ENCODE results near the gene EPAS1.

Gene EPAS1

GRCh38 chr2:46421361-46421760, 124.2 kb downstream of the EPAS1 start:
- H3K9me3 ChIP-seq (ENCODE audit: low read length) = peaks cover 1% of the 10 kb centered on the region
- H3K36me3 ChIP-seq (ENCODE audit: insufficient read depth, low read length) = no peaks in the 10 kb centered on the region

DNA sequence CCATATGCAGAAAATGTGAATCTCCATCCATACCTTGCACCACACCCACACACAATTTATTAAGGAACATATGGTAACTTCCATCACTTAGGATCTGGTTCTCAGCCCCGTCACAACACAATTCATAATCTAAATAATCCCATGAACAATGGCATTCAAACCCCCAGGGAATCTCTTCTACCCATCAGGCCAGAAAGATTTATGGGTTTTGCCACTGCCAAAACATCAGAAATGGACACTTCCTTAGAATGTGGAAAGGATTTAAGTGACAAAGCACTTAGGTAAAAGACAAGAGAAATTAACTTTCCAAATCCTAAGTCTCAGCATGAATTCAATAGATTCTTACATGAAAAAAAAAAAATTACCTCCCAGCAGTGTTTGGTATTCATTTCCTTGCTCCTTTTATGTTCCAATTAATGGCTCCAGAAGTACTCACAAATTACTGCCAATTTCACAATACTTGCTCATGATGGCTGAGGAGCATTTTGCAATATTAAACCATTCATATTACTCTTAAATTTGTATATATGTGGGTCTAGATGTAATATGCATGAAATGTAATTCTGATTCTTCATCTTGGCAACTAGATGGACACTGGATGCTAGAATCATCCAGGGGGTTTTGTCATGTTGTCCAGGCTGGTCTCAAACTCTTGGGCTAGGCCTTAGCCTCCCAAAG, 125.6 kb downstream of the EPAS1 start:
- H3K27me3 ChIP-seq (ENCODE audit: insufficient read depth, low read length) = no peaks in the 10 kb centered on the region
- no peaks in the 10 kb centered on the region for H3K36me3 ChIP-seq (ENCODE audit: insufficient read depth, low read length)
- H3K9me3 ChIP-seq (ENCODE audit: low read length) = peaks cover 1% of the 10 kb centered on the region
- no peak overlapping the region for H2AFZ ChIP-seq (ENCODE audit: low read depth, low read length)
- no peak overlapping the region for H3K4me3 ChIP-seq (ENCODE audit: low read length)
- no peaks in the 10 kb centered on the region for H3K4me1 ChIP-seq (ENCODE audit: insufficient read depth, low read length)

More at GRCh38 chr2:46421361-46421760, 124.2 kb downstream of the EPAS1 start:
- Histone ChIP-seq H3K4me3 (ENCODE audit: low read length) (no peak overlapping the region), H2AFZ (ENCODE audit: low read depth, low read length) (no peak overlapping the region), H3K27me3 (ENCODE audit: insufficient read depth, low read length) (no peaks in the 10 kb centered on the region), H3K4me1 (ENCODE audit: insufficient read depth, low read length) (no peaks in the 10 kb centered on the region)

- H3K27me3 ChIP-seq (ENCODE audit: insufficient read depth, low read length) = no peaks in the 10 kb centered on the region
- no peak overlapping the region for H3K4me3 ChIP-seq (ENCODE audit: low read length)
- H3K9me3 ChIP-seq (ENCODE audit: low read length) = no peaks in the 10 kb centered on the region
- no peaks in the 10 kb centered on the region for H3K36me3 ChIP-seq (ENCODE audit: insufficient read depth, low read length)
- no peak overlapping the region for H2AFZ ChIP-seq (ENCODE audit: low read depth, low read length)
- no peaks in the 10 kb centered on the region for H3K4me1 ChIP-seq (ENCODE audit: insufficient read depth, low read length)
These were observed 127.7 kb downstream of the EPAS1 start for GRCh38 chr2:46424937-46425336.

GRCh38 chr2:46428911-46429436, 131.8 kb downstream of the EPAS1 start:
- Histone ChIP-seq H3K36me3 (ENCODE audit: insufficient read depth, low read length) (no peaks in the 10 kb centered on the region), H3K9me3 (ENCODE audit: low read length) (no peaks in the 10 kb centered on the region), H3K4me3 (ENCODE audit: low read length) (no peak overlapping the region), H2AFZ (ENCODE audit: low read depth, low read length) (no peak overlapping the region), H3K27me3 (ENCODE audit: insufficient read depth, low read length) (no peaks in the 10 kb centered on the region), H3K4me1 (ENCODE audit: insufficient read depth, low read length) (no peaks in the 10 kb centered on the region)

DNA sequence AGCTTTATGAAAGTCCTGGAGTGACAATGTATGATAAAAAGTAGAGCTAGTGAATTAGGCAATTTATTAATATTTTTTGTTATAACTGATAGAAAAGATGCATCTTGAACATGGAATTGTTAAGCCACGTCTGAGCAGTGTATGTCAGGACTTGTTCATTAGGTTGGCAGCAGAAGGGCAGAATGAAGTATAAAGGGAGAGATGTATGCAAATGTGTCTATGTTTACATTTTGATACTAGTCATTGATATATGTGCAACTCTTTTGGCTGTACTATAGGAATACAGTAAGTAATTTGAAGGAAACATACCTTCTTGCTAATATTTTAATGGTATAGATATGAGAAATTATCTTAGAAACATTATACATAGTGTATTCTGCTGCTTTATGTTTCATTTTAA, 133.2 kb downstream of the EPAS1 start:
- Histone ChIP-seq H3K9me3 (ENCODE audit: low read length) (no peaks in the 10 kb centered on the region), H3K36me3 (ENCODE audit: insufficient read depth, low read length) (no peaks in the 10 kb centered on the region), H3K27me3 (ENCODE audit: insufficient read depth, low read length) (no peaks in the 10 kb centered on the region), H2AFZ (ENCODE audit: low read depth, low read length) (no peak overlapping the region), H3K4me1 (ENCODE audit: insufficient read depth, low read length) (peaks cover 10% of the 10 kb centered on the region), H3K4me3 (ENCODE audit: low read length) (no peak overlapping the region)

DNA sequence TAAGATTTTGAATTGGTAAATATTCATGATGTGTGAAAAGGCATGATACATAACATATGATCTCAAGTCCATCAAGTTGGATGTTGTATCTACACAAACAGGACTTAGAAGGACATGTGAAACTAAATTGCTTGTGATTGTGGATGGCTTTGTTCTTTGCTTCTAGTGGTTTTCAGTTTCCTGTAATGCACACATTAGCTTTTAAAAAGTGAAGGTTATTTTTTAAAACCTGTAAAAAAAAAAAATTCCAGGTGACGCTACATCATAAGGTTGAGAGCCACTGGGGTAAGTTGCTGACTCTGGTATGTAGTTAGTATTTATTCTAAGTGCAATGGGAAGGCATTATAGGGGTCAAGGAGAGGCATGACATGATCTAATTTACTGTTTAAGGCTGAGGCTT, 133.8 kb downstream of the EPAS1 start:
- H3K4me1 ChIP-seq (ENCODE audit: insufficient read depth, low read length) = peaks cover 11% of the 10 kb centered on the region
- no peaks in the 10 kb centered on the region for H3K27me3 ChIP-seq (ENCODE audit: insufficient read depth, low read length)
- no peaks in the 10 kb centered on the region for H3K9me3 ChIP-seq (ENCODE audit: low read length)
- no peak overlapping the region for H2AFZ ChIP-seq (ENCODE audit: low read depth, low read length)
- no peak overlapping the region for H3K4me3 ChIP-seq (ENCODE audit: low read length)
- H3K36me3 ChIP-seq (ENCODE audit: insufficient read depth, low read length) = no peaks in the 10 kb centered on the region

- Histone ChIP-seq H2AFZ (ENCODE audit: low read depth, low read length) (no peak overlapping the region), H3K4me3 (ENCODE audit: low read length) (no peak overlapping the region), H3K4me1 (ENCODE audit: insufficient read depth, low read length) (peaks cover 11% of the 10 kb centered on the region), H3K36me3 (ENCODE audit: insufficient read depth, low read length) (no peaks in the 10 kb centered on the region), H3K27me3 (ENCODE audit: insufficient read depth, low read length) (no peaks in the 10 kb centered on the region), H3K9me3 (ENCODE audit: low read length) (no peaks in the 10 kb centered on the region)
These were observed 134.5 kb downstream of the EPAS1 start for GRCh38 chr2:46431481-46432235.

- H3K4me1 ChIP-seq (ENCODE audit: insufficient read depth, low read length) = peaks cover 11% of the 10 kb centered on the region
- H3K4me3 ChIP-seq (ENCODE audit: low read length) = no peak overlapping the region
- no peak overlapping the region for H2AFZ ChIP-seq (ENCODE audit: low read depth, low read length)
- H3K36me3 ChIP-seq (ENCODE audit: insufficient read depth, low read length) = no peaks in the 10 kb centered on the region
- H3K27me3 ChIP-seq (ENCODE audit: insufficient read depth, low read length) = no peaks in the 10 kb centered on the region
- H3K9me3 ChIP-seq (ENCODE audit: low read length) = no peaks in the 10 kb centered on the region
These were observed 137.7 kb downstream of the EPAS1 start for GRCh38 chr2:46434851-46435273.

DNA sequence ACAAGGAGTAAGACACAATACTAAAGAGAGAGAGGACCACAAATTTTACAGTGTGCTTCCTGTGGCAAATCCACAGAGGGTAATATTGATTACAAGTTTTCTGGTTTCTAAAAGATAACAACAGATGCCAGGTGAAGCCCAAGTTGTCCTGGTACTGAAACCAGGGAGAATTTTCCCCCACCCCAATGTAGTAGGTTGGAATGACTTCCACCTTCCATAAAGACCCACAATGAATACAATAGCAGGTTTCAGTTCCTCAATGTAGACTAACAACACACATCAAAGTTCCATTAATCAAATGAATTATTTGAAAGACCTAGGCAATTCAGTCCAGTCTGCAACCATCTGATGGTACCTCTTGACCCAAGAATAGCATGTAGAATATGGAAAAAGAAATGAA, 138.1 kb downstream of the EPAS1 start:
- Histone ChIP-seq H2AFZ (ENCODE audit: low read depth, low read length) (no peak overlapping the region), H3K4me1 (ENCODE audit: insufficient read depth, low read length) (peaks cover 11% of the 10 kb centered on the region), H3K36me3 (ENCODE audit: insufficient read depth, low read length) (no peaks in the 10 kb centered on the region), H3K4me3 (ENCODE audit: low read length) (no peak overlapping the region), H3K27me3 (ENCODE audit: insufficient read depth, low read length) (no peaks in the 10 kb centered on the region), H3K9me3 (ENCODE audit: low read length) (no peaks in the 10 kb centered on the region)

- no peak overlapping the region for H2AFZ ChIP-seq (ENCODE audit: low read depth, low read length)
- H3K9me3 ChIP-seq (ENCODE audit: low read length) = no peaks in the 10 kb centered on the region
- H3K4me1 ChIP-seq (ENCODE audit: insufficient read depth, low read length) = peaks cover 11% of the 10 kb centered on the region
- no peaks in the 10 kb centered on the region for H3K36me3 ChIP-seq (ENCODE audit: insufficient read depth, low read length)
- H3K27me3 ChIP-seq (ENCODE audit: insufficient read depth, low read length) = no peaks in the 10 kb centered on the region
- H3K4me3 ChIP-seq (ENCODE audit: low read length) = no peak overlapping the region
These were observed 138.7 kb downstream of the EPAS1 start for GRCh38 chr2:46435796-46436360.
